ENCODE measurements around the gene CYP2A6. TPM values are rescaled to one million over a fixed set of nuclear protein-coding genes. Genes with fewer than 3 reads are reported as not detected.
"Not testable (repeated sequence)": the region's sequence is repeated elsewhere in the genome, so short reads cannot be mapped to it uniquely, and the experiment has no call there.

The CYP2A6 gene
- total and polyA plus RNA-seq, 8 donors, result 0.13 to 1.2 (median 0.54) TPM; not detected in 1

- H3K9me3 ChIP-seq, H3K4me1 ChIP-seq: not testable (repeated sequence)
- peak overlapping the region in 1 of 2 donors; percentile 73 for H3K27ac ChIP-seq
These were observed 7.1 kb downstream of the CYP2A6 start for GRCh38 chr19:40842997-40843652.

GRCh38 chr19:40842012-40842411 is 8.2 kb downstream of the CYP2A6 start:
- intact Hi-C loops (cut with DNase I); H3K27me3 ChIP-seq; H3K4me3 ChIP-seq; ATAC-seq; H3K4me1 ChIP-seq; H3K36me3 ChIP-seq; DNase-seq; H3K9me3 ChIP-seq; H3K27ac ChIP-seq: not testable (repeated sequence)

More at GRCh38 chr19:40842997-40843652, 7.1 kb downstream of the CYP2A6 start:
- intact Hi-C loops (cut with DNase I); H3K36me3 ChIP-seq; H3K27me3 ChIP-seq; DNase-seq: not testable (repeated sequence)
- H3K4me3 ChIP-seq, result peak overlapping the region in 1 of 2 donors; percentile 22
- ATAC-seq, result peak; percentile 47

- H3K9me3 ChIP-seq; H3K36me3 ChIP-seq; H3K4me3 ChIP-seq; H3K4me1 ChIP-seq; H3K27me3 ChIP-seq; ATAC-seq; intact Hi-C loops (cut with DNase I); H3K27ac ChIP-seq; DNase-seq: not testable (repeated sequence)
These were observed 11.8 kb downstream of the CYP2A6 start for GRCh38 chr19:40838477-40838876.

- no peak for TF ChIP-seq CTCF (IDR thresholded peaks at IDR 0.05)
- peaks cover 0 to 3% of the 10 kb centered on the region in 2 donors for H3K4me1 ChIP-seq
- H3K27ac ChIP-seq, result no peak overlapping the region
- no peaks in the 10 kb centered on the region for H3K36me3 ChIP-seq
- DNase-seq, result no peak
- intact Hi-C loops (cut with DNase I), result no loop called here
- no peak overlapping the region for H3K4me3 ChIP-seq
- H3K27me3 ChIP-seq, result no peaks in the 10 kb centered on the region
- no peak for ATAC-seq
- H3K9me3 ChIP-seq, result no peaks in the 10 kb centered on the region
These were observed 13.4 kb downstream of the CYP2A6 start for GRCh38 chr19:40836754-40837429.

GRCh38 chr19:40833728-40834533 is 16.3 kb downstream of the CYP2A6 start:
- H3K27me3 ChIP-seq; H3K9me3 ChIP-seq; intact Hi-C loops (cut with DNase I); H3K4me3 ChIP-seq; H3K27ac ChIP-seq; ATAC-seq; H3K36me3 ChIP-seq; H3K4me1 ChIP-seq; DNase-seq: not testable (repeated sequence)

- H3K4me3 ChIP-seq; DNase-seq; ATAC-seq; H3K4me1 ChIP-seq; H3K27me3 ChIP-seq; H3K36me3 ChIP-seq; H3K9me3 ChIP-seq; intact Hi-C loops (cut with DNase I): not testable (repeated sequence)
- peak overlapping the region in 1 of 2 donors; percentile 60 for H3K27ac ChIP-seq
These were observed 17.8 kb downstream of the CYP2A6 start for GRCh38 chr19:40832431-40832790.

- TF ChIP-seq CTCF (IDR thresholded peaks at IDR 0.05), result no peak
- ATAC-seq (peak; percentile 85), DNase-seq (peak in 2 of 4 donors; percentile 34 to 64)
- H3K4me3 ChIP-seq, result no peak overlapping the region
- H3K27me3 ChIP-seq, result no peaks in the 10 kb centered on the region
- H3K9me3 ChIP-seq, result no peaks in the 10 kb centered on the region
- peak overlapping the region in 1 of 2 donors; percentile 60 for H3K27ac ChIP-seq
- intact Hi-C loops (cut with DNase I), result no loop called here
- H3K36me3 ChIP-seq, result peaks cover 0 to 4% of the 10 kb centered on the region in 2 donors
- peaks cover 6 to 9% of the 10 kb centered on the region in 2 donors for H3K4me1 ChIP-seq
These were observed 18.5 kb downstream of the CYP2A6 start for GRCh38 chr19:40831502-40832430.

- H3K4me1 ChIP-seq, result peaks cover 6 to 14% of the 10 kb centered on the region in 2 donors
- intact Hi-C loops (cut with DNase I); H3K27ac ChIP-seq; H3K36me3 ChIP-seq; H3K27me3 ChIP-seq; H3K9me3 ChIP-seq; ATAC-seq; H3K4me3 ChIP-seq: not testable (repeated sequence)
- DNase-seq, result peak in 1 of 4 donors; percentile 43
These were observed 19.5 kb downstream of the CYP2A6 start for GRCh38 chr19:40830741-40831140.

Data from left lung (tissue), 10 donors.